HG03354 (cell line): ENCODE measurements around the gene SULT1C3.

Experiments
- ATAC-seq: cut with Tn5 transposase; IDR thresholded peaks from one replicate; pipeline ENCODE4 v1.9.1; 2021; ENCODE audit warnings: mild to moderate bottlenecking; ENCODE audit not compliant: unreplicated experiment, poor library complexity, severe bottlenecking

Gene SULT1C3

GRCh38 chr2:108239786-108240185 lies at the start of gene SULT1C3:
Gene SULT1C3 (plus strand): TSS chr2:108239968. CDS start chr2:108247195, 7,227 bp downstream.
- ATAC-seq, result no peak

GRCh38 chr2:108193251-108193650 lies 46.5 kb upstream of the SULT1C3 start:
- ATAC-seq, result no peak

- no peak for ATAC-seq
Observed at GRCh38 chr2:108194409-108195132, 45.2 kb upstream of the SULT1C3 start.

GRCh38 chr2:108195133-108195439 lies 44.7 kb upstream of the SULT1C3 start:
- ATAC-seq, result no peak

- no peak for ATAC-seq
Observed at GRCh38 chr2:108199726-108200125, 40.0 kb upstream of the SULT1C3 start.

- no peak for ATAC-seq
Observed at GRCh38 chr2:108200569-108200968, 39.2 kb upstream of the SULT1C3 start.

- no peak for ATAC-seq
Observed at GRCh38 chr2:108212671-108213070, 27.1 kb upstream of the SULT1C3 start.

- ATAC-seq, result no peak
Observed at GRCh38 chr2:108215794-108216211, 24.0 kb upstream of the SULT1C3 start.

GRCh38 chr2:108217211-108217610 lies 22.6 kb upstream of the SULT1C3 start:
- no peak for ATAC-seq

GRCh38 chr2:108219688-108220087 lies 20.1 kb upstream of the SULT1C3 start:
- ATAC-seq, result no peak

- no peak for ATAC-seq
Observed at GRCh38 chr2:108220191-108220590, 19.6 kb upstream of the SULT1C3 start.

- ATAC-seq, result no peak
Observed at GRCh38 chr2:108220942-108221541, 18.7 kb upstream of the SULT1C3 start.

- no peak for ATAC-seq
Observed at GRCh38 chr2:108222261-108222660, 17.5 kb upstream of the SULT1C3 start.

GRCh38 chr2:108223573-108223972 lies 16.2 kb upstream of the SULT1C3 start:
- no peak for ATAC-seq

GRCh38 chr2:108224022-108224421 lies 15.7 kb upstream of the SULT1C3 start:
- no peak for ATAC-seq

GRCh38 chr2:108226564-108226963 lies 13.2 kb upstream of the SULT1C3 start:
- no peak for ATAC-seq

GRCh38 chr2:108228006-108228405 lies 11.8 kb upstream of the SULT1C3 start:
- no peak for ATAC-seq

- ATAC-seq, result no peak
Observed at GRCh38 chr2:108228537-108228936, 11.2 kb upstream of the SULT1C3 start.

GRCh38 chr2:108229875-108230274 lies 9.9 kb upstream of the SULT1C3 start:
- ATAC-seq, result no peak

GRCh38 chr2:108235577-108235976 lies 4.2 kb upstream of the SULT1C3 start:
- ATAC-seq, result no peak

GRCh38 chr2:108236676-108237335 lies 3.0 kb upstream of the SULT1C3 start:
- ATAC-seq, result no peak
